Renal cortical epithelial cell (primary cell): ENCODE measurements around the gene DDC. TPM values are rescaled to one million over a fixed set of nuclear protein-coding genes. Genes with fewer than 3 reads are reported as not detected.
"Not testable (repeated sequence)": the region's sequence is repeated elsewhere in the genome, so short reads cannot be mapped to it uniquely, and the experiment has no call there.

Experiments used
- DNase-seq: peaks from one replicate; pipeline ENCODE4 v3.0.0-alpha.2; 2011; ENCODE audit warnings: low read depth
- total RNA-seq: library from RNA; depleted of rRNA; stranded (reverse); fragments of >200 nt; gene quantifications from 2 replicates; pipeline ENCODE4 v1.2.3, GENCODE V29; 2014

DDC gene
- total RNA-seq, 1 donor from 2014 or later, result 2.7 TPM

DNA sequence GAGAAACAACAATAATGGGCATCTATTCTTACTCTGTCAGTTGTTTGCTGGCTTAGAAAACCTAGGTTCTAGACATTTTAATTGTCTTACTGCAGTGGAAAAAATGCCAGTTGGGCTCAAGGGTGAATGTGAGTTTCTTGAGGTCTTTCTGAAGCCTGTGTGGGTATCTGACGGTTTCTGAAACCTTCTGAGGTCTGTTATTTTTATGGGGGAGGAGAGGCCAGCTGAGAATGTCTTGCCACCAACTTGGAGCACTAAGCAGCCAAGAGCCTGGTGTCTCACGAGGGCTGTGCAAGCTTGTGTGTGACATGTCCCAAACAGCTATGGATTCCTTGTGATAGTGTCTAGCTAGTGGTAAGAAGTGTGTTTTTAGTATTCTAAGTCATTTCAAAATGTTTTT lies 24.2 kb upstream of the DDC start:
- no peak for DNase-seq

DNA sequence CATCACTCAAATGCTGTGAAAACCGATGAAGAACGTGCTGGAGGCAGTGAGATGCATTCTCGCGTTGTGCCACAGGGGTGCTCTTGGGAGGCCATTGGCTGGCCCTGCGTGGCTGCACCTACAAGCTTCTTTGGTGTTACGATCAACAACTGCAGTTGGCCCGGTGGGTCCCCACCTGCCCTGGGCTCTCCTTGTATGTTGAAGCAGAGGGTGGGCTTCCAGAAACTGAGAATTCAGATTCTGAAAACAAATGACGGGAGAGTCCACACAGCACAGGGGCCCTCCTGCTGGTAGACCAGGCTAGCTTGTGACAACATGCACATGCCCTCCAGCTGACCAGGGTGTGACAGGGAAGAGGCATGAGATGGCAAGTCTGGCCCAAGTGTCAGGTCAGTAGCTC lies 23.7 kb upstream of the DDC start:
- DNase-seq, result no peak

DNA sequence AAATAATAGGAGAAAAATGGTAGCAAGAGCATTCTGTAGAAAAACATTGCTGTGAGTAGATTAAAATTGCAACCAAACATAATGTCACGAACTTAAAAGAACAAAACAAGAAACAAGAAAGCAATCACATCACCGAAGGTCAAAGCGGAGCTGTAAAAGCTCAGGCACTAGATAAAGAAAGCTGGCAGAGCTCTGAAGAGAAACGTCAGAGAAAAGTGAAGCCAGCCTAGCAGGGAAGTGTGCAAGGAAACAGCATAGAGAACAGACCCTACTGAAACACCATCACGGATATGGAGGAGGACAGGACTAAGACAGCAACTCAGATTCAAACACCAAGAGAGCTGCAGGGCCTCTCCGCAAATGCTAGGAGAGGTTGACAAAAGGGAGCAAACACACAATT lies 22.5 kb upstream of the DDC start:
- DNase-seq, result no peak

DNA sequence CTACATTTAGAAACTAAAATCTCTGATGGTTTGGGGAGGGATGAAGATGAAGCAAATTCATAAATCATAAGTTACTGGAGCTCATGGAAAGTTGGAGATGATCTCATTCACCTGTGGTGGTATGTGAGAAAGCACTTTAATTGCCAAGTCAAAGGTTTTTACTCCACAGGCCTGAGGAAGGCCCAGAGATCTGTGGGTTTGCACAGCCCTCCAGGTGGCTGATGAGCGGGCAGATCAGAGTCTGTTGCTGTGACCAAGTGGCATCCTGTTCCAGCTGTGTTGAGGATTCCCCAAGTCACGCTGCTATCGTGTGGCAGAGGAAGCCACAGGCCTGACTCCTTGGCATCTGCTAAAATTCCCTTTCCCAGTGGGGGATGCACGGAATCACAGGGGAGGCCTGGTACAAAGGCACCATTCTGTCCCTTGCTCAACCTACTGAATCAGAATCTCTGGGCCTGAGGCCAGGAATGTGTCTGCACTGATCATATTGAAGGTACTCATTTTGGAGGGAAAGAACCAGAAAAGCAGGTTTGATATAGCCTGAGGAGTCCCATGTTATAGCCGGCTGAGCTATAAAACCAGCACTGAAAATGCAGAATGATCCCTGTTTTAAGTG lies 19.7 kb upstream of the DDC start:
- DNase-seq, result peak; percentile 28

DNA sequence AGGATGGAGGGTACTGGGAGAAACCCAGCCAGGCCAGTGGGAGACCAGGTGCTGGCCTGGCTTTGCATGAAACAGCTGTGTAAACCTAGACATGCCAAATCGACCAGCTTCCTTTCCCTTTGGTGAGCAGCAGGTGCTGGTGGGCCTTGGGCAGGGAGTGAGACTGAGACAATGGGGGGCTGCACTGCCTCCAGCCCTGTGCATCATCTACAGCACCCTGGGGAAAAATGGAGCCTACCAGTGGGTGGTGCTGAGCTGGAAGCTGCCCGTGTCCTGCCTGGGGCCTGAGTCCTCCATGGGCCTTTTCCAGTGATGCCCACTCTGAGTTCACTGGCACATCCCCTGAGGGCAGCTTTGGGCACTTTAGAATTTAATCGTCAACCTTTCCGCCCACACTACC lies 19.2 kb upstream of the DDC start:
- no peak for DNase-seq

DNA sequence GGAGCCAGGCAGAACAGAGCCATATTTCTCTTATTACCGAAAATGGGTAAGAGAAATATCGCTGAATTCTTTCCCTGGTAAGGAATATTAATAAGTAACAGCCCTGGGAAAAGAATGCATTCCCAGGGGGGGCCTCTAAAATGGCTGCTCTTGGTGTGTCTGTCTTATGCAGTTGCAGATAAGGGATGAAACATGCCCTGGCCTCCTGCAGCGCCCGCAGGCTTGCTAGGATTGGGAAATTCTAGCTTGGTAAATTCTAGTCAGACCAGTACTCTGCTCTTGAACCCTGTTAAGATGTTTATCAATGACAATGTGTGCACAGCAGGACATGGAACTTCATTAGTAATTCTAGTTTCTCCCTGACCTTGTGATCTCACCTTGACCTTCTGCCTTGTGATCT lies 18.1 kb upstream of the DDC start:
- DNase-seq, result not testable (repeated sequence)

DNA sequence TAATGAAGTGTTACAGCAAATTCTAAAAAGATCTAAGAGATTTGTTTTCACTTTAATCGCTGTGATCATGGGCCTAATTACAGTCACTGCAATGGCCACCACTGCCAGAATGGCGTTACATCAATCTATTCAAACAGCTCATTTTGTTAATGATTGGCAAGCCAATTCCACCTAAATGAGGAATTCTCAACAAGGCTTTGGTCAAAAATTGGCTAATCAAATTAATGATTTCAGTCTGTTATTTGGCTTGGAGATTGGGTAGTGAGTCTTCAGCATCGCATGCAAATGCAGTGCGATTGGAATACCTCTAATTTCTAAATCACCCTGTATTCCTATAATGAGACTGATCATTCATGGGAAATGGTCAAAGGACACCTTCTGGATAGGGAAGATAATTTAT lies 17.1 kb upstream of the DDC start:
- peak; percentile 75 for DNase-seq

DNA sequence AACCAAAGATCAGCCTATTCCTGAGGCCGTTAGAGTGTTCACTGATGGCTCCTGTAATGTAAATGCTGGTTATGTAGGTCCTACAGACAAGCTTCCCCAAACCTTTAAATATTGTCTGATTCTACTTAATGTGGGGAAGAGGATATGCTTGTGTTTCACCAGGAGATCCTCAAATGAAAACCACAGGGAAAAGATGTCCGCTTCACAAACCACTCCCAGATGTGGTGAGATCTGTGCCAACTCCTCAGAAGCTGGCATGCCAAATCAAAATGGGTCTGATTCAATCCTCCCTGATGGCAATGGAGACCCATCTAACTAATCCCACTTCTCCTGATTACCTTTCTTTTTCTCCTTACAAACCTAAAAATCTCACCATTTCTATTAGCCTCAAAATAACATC lies 15.5 kb upstream of the DDC start:
- DNase-seq, result not testable (repeated sequence)

DNA sequence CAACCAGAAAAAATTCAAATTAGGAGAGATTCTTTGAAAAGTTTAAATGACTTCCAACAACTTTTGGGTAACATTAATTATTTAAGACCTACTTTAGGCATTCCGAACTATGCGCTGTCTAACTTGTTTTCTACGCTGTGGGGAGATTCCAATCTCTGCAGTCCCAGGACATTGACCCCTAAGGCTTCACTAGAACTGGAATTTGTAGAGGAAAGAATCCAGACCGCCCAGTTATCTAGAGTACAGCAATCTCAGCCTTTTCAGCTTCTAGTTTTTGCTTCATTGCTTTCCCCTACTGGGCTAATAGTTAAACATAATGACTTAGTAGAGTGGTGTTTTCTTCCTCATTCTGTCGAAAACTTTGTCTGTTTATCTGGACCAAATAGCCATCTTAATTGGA lies 14.9 kb upstream of the DDC start:
- peak; percentile 68 for DNase-seq

DNA sequence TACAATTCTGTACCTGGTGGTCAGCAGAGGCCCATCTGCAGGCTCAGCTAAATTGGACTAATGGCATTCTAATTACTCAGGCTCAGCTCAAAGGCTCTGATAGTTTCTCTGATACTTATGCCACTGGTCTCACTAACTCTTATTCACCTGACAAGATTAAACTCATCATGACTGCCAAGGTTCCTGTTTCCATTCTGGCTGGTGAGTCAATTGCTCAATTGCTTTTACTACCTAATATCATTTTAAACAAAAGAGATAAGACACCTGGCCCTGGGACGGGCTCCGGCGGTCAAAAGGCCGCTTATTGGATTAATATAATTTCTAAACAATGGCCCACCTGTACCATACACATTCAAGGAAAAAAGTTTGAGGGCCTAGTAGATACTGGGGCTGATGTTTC lies 12.9 kb upstream of the DDC start:
- DNase-seq, result not testable (repeated sequence)

DNA sequence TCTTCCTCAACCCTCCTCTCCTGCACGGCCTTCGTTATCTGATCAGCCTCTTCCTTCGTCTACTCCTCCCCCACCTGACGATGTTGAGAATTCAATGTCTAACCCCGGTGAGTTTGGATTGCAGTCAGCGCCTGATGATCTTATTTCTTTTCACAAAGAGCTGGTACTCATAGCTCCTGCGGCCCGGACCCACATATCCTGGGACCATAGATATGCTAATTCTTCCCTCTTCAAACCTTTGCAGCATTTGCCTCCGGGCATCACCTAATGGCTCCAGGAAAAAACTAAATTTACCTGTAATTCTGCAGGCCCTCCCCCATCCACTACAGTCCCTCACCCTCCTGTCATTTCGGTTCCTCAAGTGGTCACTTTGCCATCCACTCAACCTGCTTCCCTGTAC lies 12.4 kb upstream of the DDC start:
- DNase-seq, result no peak

DNA sequence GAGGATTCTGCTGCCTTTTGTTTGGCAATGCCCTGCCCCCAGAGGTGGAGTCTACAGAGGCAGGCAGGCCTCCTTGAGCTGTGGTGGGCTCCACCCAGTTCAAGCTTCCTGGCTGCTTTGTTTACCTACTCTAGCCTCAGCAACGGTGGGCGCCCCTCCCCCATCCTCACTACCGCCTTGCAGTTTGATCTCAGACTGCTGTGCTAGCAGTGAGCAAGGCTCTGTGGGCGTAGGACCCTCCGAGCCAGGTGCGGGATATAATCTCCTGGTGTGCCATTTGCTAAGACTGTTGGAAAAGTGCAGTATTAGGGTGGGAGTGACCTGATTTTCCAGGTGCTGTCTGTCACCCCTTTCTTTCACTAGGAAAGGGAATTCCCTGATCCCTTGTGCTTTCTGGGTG lies 11.2 kb upstream of the DDC start:
- not testable (repeated sequence) for DNase-seq

DNA sequence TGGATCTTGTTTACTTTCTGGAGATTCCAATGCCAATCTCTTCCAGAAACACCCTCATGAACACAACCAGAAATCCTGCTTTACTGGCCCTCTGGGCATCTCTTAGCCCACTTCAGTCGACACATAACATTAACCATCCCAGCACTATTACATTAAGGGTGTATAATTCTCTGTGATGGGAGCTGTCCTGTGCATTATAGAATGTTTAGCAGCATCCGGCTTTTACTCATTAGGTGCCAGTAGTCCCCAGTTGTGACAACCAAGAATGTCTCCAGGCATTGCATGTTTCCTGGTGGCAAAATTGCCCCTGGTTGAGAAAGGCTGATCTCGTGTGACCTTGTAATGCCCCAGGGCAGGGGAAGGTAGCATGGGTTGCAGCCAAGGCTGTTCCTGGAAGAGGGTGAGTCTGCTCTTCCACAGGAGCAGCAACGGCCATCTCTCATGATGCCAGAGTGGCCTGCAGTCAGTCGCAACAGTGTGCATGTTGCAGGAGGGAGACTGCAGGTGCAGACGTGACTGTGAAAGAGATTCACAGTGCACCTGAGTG lies 2.6 kb upstream of the DDC start:
- no peak for DNase-seq

DNA sequence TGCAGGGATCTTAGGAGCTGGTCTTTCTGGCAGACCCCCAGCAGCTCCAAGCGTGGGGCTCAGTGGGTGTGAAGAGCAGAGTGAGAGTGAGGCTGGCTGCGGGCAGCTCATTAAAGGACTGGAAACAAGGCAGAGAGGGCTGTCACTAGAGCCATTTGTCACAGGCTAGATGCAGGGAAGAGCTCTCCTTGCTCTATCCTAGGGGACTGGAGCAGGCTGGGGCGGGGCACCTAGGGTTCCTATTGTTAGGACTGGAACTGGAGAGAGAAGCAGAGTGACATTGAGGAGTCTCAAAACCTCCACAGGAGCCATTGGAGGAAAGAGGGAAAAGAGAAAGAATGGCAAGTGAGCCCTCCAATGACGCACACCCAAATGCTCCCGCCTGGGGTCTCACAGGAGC lies 772 bp upstream of the DDC start:
- no peak for DNase-seq

DNA sequence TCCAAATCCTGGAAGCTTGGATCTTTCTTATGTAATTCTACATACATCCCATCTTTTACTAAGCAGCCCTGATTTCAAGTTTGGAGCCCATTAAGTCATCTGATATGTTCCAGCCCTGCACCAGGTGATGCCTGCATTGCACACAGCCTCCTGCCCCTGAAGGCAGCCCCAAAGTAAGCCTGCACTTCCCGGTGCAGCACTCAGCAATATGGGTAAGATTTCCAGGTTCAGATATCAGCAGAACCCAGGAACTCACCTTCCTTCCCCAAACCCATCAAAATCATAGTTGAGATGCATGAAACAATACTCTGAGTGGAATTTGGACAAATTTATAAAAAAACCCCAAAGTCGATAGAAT lies 333 bp upstream of the DDC start:
- no peak for DNase-seq

DNA sequence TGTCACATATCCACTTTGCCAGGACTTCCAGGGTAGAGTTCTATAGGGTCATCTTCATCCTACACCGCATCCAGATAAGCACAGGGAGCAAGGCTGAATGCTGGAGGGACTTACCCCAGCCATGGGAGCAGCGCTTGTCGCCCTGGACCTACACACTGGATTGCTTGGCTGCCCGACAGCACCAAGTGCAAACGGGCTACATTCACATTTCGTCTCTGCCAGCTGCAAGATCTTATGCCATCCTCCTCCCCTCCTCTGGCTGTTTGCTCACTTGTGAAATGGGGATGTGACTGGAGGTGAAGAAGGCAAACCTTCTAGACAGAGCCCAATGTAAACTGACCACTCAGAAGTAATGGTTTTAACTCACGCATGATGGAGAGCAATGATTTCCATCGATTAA lies 1.0 kb downstream of the DDC start:
- no peak for DNase-seq

DNA sequence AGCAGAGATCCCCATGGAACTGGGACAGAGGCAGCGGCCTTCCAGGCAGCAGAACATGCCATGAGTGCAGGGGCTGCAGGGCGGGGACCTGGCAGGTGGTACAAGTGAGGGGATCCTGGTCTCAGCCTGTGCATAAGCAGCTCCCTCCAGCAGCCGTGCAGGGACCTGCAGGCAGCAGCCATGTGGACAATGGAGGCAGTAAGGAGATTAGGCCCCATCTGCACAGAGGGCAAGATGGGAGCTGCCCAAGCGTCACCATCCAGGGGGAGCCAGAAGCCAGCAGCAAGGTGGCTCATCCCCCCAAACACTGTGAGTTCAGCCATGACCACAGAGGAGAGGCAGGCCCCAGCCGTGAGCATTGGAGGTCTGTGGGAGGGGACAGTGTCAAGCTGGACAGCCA lies 3.1 kb downstream of the DDC start:
- DNase-seq, result no peak

DNA sequence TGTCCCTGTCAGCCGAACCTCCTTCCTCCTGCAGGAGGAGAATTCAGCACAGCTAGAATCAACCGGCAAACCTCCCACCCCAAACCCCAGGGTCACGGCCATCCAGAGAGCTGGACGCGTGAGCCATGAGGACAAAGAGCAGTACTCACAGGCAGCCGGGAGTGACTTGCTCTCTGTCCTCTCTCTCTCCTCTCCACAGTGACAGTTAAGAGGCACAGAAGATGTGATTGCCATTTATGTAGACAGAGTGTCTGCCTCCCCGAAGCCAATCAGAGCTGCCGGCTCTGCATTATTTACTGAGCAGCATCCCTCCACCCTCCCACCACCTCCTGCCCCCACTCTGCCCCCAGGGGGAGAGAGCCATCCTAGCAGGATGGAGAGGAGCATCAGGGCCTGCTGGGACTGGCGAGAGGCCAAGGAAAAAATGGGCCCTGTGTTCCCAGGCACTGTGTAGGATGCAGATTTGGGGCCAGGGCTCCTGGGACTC lies 4.3 kb downstream of the DDC start:
- no peak for DNase-seq

DNA sequence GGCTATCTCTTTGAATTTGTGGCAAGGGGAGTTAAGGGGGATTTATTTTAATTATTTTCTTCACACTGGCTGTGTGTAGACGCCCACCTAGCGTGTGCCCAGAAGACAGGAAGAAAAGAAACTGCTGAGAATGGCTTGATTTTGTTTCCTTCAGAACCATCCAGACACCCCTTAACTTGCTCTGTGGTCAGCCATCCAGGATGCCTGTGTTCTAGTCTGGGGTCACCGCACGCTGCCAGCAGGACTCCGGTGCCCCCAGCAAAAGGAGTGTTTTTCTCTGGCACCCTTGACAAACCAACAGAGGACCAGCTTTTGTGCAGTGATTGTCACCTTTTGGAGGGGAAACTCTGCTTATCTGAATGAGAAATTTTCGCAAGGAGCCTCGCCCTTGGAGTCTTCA lies 5.3 kb downstream of the DDC start:
- no peak for DNase-seq

DNA sequence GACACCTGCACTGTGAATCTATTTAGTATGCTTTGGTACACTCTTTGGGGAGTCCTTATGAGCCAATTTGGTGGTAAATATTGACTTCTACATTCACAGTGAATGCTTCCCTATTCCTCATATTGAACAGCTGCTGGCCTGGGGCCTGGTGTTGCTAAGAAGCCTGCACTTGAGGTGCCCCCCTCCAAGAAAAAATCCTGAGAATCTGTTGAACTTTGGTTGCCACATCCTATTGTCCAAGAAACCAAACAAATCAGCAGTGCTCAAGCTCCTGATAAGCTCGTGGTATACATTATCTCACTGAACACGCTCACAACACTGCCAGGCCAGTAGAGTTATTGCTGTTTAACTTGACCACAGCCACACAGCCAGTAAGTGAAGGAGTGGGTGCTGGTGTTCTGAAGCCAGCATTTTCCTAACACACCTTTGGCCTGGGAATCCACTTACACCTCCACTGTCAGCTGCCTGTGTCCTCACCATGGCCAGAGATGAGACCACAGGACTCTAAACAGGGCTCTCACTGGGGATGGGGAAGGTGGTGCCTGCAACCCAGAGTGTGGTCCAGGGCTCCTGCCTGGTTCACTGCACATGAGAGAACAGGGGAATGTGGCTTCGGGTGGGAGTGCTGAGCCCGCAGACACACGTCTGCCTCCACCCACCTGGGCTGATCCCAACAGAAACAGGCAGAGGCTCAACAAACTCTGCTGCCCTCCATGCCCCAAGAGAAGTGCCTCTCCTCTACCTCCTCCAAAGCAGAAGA lies 6.7 kb downstream of the DDC start:
- peak; percentile 83 for DNase-seq

DNA sequence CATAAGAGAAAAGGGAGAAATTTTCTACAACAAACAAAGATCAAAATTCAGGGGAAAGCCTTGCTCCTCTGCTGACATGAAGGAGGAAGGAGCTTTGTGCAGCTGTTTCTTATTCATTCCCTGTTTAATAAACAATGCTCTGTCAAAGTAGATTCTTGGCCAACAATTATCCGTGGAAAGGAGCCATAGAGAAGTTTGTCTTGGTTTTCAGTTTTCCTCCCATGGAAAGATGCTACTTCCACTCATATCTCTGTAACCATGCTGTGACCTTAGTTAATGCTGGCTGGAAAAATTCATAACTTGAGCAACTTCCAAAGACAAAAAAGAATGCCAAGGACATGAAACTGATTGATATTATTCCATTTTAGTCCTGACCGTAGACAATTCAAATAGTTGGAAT lies 8.1 kb downstream of the DDC start:
- DNase-seq, result no peak

DNA sequence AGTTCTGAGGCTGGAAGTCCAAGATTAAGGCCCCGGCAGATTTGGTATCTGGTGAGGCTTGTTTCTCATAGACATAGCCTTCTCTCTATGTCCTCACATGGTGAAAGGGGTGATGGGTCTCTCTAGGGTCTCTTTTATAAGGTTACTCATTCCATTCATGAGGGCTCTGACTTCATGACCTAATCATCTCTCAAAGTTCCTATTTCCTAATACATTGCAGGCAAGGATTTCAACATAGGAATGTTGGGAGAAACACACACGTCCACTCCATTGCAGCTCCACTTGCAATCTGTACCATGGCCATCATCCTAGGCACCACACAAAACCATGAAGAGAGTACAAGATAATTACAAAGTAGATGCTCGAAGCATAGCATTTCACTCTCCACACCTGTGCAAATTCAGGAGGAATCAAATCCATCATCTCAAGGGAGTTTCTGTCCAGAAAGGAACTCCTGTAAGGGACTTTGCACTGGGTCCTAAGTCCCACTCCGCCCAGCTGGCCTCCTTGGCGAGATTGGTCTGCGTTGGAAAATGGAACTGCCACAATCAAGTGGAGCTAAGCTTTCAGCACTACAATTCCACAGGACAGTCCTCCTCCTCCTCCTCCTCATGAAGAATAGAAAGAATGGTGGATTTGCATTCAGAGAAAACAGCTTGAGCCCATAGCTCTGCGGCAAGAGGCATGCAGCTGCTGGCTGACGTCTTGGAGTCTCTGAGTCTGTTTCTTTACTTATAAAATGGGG lies 8.8 kb downstream of the DDC start:
- DNase-seq, result peak; percentile 55
